ENCODE results near the gene FAM81A.

- TF ChIP-seq, protein P1, sequence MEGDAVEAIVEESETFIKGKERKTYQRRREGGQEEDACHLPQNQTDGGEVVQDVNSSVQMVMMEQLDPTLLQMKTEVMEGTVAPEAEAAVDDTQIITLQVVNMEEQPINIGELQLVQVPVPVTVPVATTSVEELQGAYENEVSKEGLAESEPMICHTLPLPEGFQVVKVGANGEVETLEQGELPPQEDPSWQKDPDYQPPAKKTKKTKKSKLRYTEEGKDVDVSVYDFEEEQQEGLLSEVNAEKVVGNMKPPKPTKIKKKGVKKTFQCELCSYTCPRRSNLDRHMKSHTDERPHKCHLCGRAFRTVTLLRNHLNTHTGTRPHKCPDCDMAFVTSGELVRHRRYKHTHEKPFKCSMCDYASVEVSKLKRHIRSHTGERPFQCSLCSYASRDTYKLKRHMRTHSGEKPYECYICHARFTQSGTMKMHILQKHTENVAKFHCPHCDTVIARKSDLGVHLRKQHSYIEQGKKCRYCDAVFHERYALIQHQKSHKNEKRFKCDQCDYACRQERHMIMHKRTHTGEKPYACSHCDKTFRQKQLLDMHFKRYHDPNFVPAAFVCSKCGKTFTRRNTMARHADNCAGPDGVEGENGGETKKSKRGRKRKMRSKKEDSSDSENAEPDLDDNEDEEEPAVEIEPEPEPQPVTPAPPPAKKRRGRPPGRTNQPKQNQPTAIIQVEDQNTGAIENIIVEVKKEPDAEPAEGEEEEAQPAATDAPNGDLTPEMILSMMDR (optimal IDR thresholded peaks at IDR 0.05 in 1 of 3, IDR thresholded peaks at IDR 0.05 in 1 of 3, conservative IDR thresholded peaks at IDR 0.05 in 1 of 3; ENCODE audit: extremely low read depth in 1 of 3, insufficient read depth in 2 of 3, low read length in 3 of 3): no peak
- no peak for TF ChIP-seq EZH2 (IDR thresholded peaks at IDR 0.05; ENCODE audit: low read length)
These were observed 93.2 kb downstream of the FAM81A start for GRCh38 chr15:59531066-59531675.
